GM18519 (cell line): Measurements from ENCODE around the gene AGO1.

Experiments
- ATAC-seq: cut with Tn5 transposase; IDR thresholded peaks from one replicate; pipeline ENCODE4 v1.9.1; 2021; ENCODE audit warnings: mild to moderate bottlenecking, moderate library complexity; ENCODE audit not compliant: unreplicated experiment, low FRiP score

Gene AGO1

GRCh38 chr1:35902671-35903070 is 19.7 kb downstream of the AGO1 start:
- no peak for ATAC-seq

DNA sequence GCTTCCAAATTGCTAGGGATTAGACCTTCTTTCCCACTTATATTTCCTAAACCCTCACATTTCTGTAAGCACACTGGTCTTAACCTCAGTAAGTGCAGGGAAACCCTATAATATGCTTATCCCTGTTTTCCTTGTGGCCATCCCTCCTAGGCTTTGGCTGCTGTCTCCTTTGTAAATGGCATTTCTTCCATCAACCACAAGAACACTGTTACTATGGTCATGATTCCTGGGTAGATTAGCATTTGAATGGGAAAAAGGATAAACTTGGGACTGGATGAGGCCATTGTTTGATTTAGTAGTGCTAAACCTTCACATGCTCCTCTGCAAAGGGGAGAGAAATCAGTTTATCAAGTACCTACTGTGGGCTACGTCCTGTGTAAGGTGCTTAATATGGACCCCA is 31.7 kb downstream of the AGO1 start:
- ATAC-seq, result no peak

- no peak for ATAC-seq
These were observed 32.7 kb downstream of the AGO1 start for GRCh38 chr1:35915693-35916092.

GRCh38 chr1:35923791-35924221 is 40.8 kb downstream of the AGO1 start:
- no peak for ATAC-seq

- ATAC-seq, result no peak
These were observed 41.8 kb downstream of the AGO1 start for GRCh38 chr1:35924838-35925237.

DNA sequence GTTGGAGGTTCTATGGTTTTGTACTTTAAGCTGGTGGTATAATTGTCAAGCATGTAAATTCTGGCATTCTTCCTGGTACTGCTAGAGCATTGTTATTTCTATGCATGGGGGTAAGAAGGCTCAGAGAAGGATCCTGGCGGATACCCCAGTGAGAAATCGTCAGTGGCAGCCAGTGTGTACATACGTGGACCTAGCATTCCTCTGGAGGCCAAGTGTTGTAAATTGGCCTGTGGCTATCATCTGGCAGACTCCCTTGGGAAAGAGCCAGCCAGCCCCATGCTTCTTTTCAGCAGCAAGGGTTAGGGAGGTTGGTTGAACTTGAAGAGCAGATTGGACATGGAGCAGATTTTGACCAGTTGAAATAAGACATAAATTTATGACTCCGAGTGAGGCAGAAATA is 42.7 kb downstream of the AGO1 start:
- ATAC-seq, result no peak

GRCh38 chr1:35927472-35927871 is 44.5 kb downstream of the AGO1 start:
- ATAC-seq, result no peak

GRCh38 chr1:35929730-35930592 is 47.0 kb downstream of the AGO1 start:
- ATAC-seq, result no peak

GRCh38 chr1:35930593-35931445 is 47.8 kb downstream of the AGO1 start, which contains the start of gene AGO3:
AGO3 (plus strand) TSS chr1:35931105; CDS start chr1:35931427, 322 bp downstream.
- no peak for ATAC-seq

DNA sequence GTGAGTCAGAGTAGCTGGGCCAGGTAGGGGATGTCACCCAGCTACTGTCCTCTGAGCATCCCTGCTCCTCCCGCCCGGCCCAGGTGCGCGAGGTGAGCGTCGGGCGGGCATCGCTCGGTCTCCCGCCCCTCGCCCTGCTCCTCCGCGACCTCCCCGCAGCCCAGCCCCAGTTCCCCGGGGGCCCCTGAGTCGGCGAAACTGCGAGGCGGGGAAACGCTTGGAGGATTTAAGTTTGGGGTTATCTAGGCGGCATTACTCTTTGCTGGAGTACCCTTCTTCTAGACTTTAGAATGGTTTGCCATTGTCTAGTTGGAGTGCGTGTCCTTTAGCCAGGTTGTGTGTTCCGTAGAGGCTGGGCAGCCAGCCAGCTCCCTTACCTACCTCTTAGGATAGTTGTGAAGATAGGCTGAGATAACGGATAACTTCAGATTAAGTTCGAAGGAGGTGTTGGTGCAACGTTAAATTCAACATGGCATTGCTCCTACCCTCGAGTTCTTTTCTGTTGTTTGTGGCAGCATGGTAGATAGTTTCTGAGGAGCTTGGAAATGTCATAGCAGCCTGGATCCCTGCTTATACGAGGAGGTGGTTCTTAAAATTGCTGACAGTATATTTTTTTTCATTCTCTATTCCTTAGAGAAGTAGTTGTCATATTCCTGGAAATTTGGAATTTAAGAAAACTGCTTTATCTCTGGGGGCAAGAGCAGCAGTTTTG is 48.6 kb downstream of the AGO1 start:
- ATAC-seq, result no peak

DNA sequence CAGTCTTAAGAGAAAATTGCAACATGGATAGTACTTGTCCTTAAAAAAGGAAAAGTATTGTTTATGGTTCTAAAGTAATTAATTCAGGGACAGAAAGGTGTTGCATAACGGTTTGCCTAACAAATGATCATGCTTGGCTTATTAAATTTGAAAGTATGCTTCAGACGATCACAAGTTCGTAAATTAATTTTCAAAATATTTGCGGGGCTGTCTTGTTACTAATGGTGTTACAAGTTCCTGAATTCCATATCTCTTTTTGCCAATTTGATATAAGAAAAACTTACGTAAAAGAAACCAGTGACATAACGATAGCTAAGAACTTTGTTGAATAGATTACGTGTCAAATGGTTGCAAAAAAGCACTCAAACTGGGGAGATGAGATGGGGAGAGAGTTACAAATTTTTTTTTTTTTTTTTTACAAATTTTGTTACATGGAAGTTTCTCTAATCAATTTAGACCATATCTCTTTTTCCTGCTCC is 49.2 kb downstream of the AGO1 start:
- ATAC-seq, result no peak

- no peak for ATAC-seq
These were observed 49.9 kb downstream of the AGO1 start for GRCh38 chr1:35932941-35933340.

GRCh38 chr1:35935442-35936388 is 52.7 kb downstream of the AGO1 start:
- ATAC-seq, result no peak

- ATAC-seq, result no peak
These were observed 53.8 kb downstream of the AGO1 start for GRCh38 chr1:35936838-35937237.

DNA sequence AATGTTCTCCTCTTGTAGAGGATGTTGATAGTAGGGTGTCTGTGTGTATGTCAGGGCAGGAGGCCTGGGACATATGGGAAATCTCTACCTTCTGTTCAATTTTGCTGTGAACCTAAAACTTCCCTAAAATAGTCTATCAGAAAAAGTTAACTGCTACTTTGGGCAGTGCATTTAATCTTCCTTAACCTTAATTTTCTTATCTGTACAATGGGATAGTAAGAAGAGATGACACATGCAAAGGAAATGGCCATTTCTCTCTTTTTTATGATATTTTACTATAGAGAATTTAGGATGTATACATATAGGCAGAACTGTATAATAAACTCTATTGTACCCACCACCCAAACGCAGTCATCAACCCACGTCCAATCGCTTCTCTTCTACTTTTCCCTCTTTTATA is 56.5 kb downstream of the AGO1 start:
- ATAC-seq, result no peak

DNA sequence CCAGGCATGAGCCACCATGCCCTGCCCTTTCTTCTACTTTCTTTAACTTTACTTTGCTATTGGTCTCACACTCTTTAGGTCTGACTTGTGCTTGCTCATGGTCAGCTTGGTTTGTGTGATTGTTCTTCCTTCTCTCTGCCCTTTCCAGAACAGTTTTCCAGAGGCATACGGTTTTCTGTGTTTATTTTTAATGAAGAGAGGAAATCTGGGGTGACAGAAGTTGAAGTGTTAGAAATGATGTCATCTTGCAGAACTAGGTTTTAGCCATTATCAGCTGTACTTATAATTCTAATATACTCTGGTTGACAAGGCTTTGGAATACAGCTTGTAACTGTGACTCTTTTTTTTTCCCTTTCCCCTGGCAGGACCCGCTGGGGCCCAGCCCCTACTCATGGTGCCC is 62.3 kb downstream of the AGO1 start:
- no peak for ATAC-seq

GRCh38 chr1:35947547-35947946 is 64.5 kb downstream of the AGO1 start:
- ATAC-seq, result no peak

GRCh38 chr1:35958558-35958957 is 75.5 kb downstream of the AGO1 start:
- ATAC-seq, result no peak

GRCh38 chr1:35959304-35959703 is 76.3 kb downstream of the AGO1 start:
- ATAC-seq, result no peak

DNA sequence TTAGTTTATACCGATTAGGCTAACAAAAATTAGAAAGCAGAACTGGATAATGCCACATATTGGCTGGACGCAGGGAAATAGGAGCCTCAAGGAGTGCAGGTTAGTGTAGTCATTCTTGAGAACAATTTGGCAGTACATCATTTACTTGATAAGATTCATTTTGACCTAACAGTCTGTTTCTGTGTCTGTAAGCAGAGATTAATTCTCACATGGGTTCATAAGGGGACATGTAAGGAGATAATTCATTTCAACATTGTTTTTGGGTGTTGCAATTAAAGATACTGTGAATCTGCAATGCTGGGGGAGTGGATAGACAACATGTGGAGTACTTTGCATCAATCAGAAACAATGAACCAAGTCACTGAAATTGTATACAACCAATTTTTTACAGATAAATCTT is 79.9 kb downstream of the AGO1 start:
- no peak for ATAC-seq
